Stimulated activated CD8-positive, alpha-beta memory T cell treated with anti-CD3 and anti-CD28 coated beads, Interleukin-15, amount 100 ng/mL, for 48 hours (primary cell): ENCODE data around the gene MAP1LC3B.
"Not testable (repeated sequence)": the region's sequence is repeated elsewhere in the genome, so short reads cannot be mapped to it uniquely, and the experiment has no call there.

ENCODE experiments used
- DNase-seq, 2 donors: peaks; one replicate each; pipeline ENCODE4 v3.0.0-alpha.2; 2020; ENCODE audit warnings: low read depth in 2 of 2

Gene MAP1LC3B

DNA sequence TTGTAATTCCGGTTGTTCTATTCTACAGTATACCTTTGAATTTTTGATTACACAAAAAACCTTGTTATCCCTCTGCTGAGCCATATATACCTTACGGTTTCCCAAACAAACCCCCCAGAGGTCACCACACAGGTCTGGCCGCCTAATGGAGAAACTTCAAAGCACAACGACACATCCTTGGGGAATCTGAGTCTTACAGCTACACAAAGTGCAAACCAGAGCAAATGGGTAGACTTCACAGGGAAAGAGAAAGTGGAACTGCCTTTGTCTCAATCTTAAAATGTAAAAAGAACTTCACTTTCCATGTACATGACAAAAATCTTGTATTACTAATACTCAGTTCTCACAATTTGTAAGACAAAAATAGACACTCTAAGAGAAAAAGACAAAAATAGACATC, 11.3 kb upstream of the MAP1LC3B start:
- no peak for DNase-seq

DNA sequence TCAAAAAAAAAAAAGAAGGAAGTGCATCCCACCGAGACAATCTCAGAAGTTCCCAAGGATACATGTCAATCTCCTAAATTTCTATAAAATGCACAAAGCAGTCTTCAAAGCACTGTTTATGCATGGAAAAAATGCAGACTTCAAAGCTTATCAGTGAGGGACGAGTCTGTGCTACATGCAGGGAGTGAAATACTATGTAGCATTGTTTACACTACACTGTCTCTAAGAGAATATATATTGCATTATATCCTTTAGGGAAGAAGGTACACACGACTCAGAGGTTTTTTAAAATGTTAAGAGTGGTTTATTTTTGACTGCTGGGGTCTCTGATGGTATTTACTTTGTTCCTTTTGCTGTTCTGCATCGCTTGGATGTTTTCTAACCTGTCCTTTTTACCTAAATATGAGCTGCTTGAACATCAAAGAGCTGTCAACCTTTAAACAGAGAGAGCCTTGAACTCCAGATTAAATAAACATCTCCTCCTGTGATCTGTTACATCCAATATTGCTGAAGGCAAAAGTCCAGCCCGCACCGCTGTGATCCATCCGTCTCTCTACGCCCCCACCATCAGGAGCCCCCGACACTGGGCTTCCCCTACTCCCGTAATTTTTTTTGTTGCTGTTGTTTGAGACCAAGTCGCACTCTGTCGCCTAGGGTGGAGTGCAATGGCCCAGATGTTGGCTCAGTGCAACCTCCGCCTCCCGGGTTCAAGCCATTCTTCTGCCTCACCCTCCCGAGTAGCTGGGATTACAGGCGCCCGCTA, 9.9 kb upstream of the MAP1LC3B start:
- DNase-seq, result no peak

DNA sequence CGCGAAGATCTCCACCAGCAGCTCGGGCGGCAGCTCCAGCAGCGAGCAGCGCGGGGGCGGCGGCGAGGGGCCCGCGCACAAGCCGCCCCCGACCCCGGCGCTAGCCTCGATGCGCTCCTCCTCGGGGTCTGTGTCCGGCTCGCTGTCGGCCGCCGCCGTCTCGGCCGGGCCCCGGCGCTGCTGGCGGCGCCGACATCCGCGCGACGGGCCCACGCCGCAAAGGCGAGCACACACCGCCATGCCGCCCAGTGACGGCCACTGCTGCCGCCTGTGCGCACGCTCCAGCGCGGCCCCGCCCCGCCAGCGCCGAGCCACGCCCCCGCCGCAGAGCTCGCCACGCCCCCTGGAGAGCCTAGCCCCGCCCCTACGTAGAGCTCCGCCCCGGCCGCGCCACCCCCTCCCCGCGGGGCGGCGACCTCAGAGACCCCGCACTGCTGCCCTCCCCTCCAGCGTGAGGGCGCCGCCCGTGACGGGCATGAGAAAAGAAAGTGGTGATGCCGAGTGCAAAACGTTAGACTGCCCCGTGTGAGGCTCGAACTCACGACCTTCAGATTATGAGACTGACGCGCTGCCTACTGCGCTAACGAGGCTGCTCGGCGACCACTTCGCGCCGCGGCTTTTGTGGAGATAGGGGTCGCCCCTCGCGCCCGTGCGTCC, 8.5 kb upstream of the MAP1LC3B start, which contains the start of gene FBXO31:
FBXO31 (minus strand) TSS at position 272 of the 657 bp plus-strand sequence; CDS start at position 240, 32 bp downstream.
- peak; percentile 81 to 83 for DNase-seq

DNA sequence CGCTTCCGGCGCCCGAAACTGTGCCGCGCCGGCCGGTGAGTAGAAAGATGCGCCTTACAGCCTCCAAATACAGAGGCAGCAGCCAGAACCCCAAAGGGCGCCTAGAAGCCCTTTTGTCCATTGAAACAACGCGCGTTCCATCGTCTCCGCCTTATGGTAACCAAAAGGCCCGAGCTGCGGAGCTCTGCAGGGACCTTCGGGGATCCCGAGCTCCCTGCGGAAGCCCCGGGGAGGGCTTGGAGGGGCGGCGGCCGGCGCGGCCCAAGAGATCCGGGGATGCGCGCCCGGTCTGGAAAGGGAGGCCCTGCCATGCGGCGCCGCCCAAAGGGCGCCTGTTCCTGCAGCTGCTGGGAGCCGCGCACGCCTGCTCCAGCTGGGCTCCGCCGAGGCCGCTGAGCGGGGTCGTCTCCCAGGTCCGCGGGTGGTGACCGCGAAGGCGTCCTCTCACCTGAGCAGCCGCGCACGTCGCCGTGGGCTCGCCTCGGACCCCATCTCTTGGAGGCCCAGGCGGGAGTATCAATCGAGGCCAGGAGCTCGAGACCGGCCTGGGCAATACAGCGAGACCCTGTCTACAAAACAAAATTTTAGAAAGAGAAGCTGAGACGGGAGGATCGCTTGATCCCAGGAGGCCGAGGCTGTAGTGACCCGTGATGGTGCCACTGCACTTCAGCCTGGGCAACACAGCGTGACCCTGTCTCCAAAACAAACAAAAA, 7.8 kb upstream of the MAP1LC3B start:
- peak; percentile 26 to 32 for DNase-seq

DNA sequence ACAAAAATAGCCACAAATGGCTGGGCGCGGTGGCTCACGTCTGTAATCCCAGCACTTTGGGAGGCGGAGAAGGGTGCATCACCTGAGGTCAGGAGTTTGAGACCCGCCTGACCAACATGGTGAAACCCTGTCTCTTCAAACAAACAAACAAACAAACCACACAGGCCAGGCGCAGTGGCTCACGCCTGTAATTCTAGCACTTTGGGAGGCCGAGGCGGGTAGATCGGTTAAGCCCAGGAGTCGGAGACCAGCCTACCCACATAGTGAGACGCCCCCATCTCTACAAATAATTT, 7.3 kb upstream of the MAP1LC3B start:
- not testable (repeated sequence) for DNase-seq

DNA sequence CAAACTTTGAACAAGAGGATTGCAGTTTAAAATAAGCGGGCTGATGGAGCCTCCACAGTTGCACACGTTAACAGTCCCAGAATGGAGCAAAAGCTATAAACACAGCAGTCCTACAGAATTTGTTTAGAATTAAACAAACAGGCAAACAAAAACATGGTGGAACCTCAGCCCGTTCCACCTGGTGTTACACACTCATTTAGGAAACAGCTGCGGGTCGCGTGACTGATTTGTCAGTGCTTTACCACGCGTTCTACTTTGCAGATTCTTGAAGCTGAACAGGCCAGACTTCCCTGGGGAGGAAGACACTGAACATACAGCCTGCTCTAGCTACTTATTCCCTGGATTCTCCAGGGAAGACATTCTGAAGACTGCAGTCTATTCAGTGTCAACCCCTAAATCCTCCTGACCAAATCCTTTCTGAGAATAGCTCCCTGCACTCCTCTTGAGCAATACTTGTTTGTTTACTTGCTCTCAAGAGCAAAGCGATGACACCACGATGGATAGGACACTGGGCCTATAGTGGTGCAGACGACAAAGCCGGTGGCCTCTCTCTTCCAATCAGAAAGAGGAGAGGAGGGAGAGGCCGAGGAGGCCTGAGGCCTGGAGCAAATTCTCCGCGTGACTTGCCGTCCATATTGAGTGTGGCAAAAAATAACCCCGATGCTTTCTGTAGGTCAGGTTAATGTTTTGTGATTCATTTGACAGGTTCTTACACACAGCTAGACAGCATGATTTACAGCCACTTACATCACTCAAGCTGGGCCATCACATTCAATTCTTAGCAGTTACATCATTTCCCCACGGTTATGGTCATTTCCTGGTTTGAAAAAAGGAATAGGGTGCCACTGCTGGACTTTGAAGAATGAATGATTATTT, 4.0 kb upstream of the MAP1LC3B start:
- DNase-seq, result peak; percentile 77 to 83

DNA sequence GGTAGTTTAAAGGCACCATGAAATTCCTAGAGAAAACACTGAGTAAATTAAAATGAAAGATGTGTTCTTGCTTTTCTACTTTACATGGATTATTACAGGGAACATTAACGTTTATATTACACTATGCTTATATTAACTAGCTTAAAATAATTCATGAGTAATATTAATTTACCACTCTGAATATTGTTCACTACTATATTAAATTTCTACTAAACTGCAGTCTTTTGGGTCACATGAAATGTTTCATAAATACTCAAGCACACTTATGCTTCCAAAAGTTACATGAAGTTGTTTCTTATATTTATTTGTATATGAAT, 3.4 kb upstream of the MAP1LC3B start:
- no peak for DNase-seq

DNA sequence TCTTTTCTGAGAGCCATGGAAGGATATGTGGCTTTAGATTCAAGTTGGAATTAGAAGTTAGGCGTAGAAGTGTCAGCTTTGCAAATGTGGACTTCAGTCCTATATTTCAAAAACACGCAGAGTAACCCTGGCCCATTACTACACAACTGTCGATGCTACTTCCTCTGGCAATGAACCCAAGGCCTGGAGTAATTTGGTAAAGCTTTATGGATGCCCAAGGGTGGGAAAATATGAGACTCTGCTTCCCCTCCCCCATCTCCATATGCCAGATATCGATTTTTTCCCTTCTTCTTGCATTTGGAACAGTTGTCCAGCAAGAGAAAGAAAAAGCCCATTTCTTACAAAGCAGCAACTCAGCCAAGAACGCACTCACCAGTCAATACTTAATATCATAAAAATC, 2.9 kb upstream of the MAP1LC3B start:
- DNase-seq, result no peak

DNA sequence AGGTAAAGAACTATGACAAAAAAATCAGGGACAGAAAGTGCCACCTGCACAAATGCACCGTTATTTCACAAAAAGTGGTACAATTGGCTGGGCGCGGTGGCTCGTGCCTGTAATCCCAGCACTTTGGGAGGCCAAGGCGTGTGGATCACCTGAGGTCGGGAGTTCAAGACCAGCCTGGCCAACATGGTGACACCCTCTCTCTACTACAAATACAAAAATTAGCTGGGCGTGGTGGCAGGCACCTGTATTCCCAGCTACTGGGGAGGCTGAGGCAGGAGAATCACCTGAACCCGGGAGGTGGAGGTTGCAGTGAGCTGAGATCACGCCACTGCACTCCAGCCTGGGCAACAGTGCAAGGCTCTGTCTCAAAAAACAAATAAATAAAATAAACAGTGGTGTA, 2.2 kb upstream of the MAP1LC3B start:
- not testable (repeated sequence) for DNase-seq

DNA sequence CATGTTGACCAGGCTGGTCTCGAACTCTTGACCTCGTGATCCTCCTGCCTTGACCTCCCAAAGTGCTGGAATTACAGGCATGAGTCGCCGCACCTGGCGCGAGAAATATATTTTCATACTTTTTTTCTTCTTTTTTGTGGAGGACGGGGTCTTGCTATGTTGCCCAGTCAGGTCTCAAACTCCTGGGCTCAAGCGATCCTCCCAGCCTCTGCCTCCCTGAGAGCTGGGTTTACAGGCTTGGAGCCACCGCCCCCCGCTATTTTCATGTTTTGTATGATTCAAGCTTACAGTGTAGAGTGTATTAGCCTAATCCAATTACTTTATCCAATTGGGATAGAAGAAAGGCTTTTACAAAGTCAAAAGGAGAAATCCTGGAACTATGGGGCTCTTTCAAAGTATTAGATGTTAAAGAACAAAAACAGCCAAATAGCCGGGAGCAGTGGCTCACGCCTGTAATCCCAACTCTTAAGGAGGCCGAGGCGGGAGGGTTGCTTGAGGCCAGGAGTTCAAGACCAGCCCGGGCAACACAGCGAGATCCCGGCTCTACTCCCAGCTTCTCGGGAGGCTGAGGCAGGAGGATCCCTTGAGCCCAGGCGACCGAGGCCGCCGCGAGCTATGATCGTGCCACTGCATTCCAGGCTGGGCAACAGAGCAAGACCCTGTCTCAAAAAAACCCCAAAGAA, 1.4 kb upstream of the MAP1LC3B start:
- DNase-seq, result no peak

DNA sequence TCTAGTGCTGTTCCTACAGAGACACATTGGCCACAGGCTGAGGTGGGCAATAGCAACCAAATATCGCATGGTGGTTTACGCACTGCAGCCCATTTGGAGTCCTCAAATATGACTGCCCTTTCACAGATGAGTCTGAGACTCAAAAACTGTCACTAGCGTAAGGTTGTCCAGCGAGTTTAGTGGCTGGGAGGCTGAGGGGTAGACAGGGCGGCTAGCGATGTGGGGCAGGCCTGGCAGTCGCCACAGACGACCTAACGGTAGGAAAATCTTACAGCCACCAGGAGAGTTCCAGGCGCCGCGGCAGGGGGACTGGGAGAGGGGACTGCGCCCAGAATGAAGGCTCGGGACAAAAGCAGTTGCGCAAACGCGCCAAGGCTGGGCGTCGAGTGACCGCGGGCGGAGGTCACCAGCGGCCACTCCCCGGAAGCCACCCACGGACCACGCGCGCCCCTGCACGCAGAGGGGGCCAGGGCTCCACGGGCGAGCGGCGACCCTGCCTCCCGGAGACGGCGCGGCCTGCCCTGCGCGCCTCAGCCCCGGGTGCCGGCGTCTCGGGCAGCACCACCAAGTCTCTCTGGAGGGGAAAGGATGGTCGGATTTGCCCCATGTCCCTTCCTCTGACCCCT, 699 bp upstream of the MAP1LC3B start:
- no peak for DNase-seq

DNA sequence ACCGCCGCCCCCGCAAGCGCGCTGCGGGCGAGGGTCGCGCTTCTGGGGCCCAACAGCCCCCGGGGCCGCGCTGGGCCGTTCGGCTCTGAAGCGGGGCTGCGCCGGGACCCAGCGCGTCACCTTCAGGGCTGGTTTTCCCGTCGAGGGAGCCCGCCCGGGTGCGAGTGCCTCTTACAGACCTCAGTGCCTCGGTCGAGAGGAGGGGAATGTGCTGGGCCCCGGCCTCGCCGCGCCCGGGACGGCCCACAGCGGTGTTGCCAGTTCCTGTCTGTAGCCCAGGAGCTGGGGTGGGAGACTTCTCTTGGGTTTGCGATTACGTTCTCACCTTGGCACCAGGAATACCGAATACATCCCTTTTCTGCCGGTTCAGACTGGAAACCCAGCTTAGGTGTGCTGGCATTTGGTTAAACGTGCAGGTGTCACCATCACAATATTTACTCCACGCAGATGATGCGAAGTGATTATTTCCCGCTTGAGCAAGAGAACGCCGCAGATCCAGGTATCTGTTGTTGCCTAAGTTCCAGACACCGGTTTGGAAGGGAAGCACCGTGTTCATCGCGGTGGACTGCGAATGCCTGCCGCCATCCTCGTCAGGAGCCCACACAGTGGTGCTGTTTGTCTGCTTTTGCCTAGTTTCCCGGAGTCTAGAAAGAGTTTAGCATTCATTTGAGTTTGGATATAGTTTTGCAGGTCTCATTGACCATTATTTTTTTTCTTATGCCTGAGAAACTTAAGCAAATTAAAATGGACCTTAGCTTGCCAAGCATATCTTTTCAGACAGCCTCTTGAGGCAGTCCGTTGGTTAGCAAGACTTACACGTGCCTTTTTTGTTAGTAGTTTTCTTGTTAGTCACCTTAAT, 914 bp downstream of the MAP1LC3B start:
- DNase-seq, result peak; percentile 25 to 35

DNA sequence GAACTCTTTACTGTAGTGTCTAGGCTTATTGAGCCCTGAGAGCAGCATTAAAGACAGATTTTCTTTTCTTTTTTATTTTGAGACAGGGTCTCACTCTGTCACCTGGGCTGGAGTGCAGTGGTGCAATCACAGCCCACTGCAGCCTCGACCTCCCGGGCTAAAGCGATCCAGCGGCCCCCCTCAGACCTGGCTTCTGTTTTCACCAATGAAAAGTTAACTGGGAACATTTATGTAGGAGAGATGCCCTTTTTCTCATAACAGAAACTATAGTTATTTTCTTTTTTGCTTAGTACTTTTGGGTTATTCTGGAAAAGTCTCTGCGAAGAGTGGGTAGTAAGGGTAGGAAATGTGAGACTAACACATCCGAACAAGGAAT, 1.5 kb downstream of the MAP1LC3B start:
- no peak for DNase-seq

DNA sequence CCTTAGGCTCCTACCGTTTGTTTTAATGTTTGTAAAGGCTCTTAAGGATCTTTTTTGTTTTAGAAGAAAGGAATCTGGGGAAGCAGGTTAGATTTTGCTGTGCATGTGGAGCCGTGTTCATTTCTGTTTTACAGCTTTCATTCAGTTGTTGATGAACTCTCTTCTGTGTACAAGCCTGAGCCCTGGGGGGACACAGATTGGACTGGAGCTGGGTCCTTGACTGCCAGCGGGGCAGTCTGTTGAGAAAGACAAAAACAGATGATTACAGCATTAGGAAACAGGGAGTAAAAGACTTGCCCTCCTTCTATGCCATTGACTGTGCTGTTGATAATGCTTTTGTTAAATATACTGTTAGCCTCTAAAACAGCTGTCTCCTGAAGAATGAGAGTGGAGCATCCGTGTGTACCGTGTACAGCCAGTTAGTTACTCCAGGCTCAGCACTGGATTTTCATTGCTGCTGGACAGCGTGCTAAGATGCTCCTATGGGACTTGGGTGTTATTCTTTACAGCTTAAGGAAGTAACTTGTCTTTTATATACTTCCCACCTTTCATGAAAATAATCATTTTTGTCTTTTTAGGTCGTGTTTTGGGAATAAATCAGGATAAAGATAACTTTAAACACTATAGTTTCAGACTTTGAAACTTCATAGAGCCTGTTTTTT, 3.2 kb downstream of the MAP1LC3B start:
- no peak for DNase-seq

DNA sequence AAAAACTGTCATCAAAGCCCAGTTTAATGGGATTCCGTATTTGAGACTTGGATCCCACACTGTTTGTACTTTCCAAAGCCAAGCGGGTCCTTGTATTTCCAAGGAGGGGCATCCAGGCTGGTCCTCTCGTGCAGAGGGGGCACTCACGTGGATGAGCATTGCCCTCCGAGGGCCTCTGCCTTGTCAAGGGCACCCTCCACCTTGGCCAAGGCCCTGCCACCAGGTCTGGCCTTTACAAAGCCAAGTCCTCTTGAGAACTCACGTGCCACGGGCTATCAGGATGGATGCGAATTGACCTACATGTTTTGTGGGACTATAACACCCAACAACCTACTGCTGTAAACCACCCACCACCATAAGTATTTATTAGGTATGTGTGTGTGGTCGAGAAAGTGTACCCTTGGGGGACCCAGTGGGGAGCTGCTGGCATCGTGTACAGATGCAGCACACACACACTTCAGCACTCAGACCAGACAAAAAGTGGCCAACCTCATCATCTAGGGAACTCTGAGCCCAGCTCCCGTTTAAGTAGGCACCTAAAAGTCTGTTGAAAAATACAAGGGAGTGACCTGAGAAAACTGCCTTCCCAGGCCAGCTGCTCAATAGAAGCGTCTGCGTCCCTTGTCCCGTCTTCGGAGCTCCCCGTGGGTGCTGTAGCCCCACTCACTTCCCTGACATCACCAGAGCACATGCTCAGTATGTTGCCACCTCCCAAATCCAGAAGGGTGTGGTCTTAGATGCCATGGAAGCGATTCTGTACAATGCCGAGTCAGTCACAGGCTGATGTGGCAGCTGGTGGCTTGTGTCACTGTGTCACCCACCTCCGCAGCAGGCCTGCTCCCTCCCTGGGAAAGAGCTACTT, 12.9 kb downstream of the MAP1LC3B start:
- DNase-seq, result no peak

DNA sequence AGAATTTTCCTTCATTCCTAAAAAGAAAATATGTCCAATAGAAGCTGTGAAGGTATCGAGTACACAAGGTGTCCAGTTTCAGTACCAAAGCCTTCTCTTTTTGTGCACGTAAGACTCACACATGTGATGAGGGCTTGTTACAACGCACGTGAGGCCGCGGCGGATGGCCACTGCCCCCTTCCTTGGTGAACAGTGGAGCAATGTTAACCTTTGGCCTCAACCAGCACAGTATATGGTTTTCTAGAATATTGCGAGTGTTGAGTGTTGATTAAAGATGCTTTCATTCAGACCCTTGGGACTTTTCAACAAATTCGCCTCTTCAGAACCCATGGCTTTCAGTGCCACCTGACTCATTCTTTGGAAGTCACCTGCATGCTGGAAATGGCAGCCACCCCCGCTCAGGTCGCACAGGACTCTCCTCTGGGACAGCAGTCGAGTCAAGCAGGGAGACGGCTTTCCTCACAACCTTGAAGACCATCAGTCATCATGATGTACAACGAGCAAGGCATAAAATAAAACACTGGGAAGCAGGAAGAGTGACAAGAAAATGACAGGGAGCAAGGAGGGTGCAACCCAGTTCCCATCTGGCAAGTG, 14.5 kb downstream of the MAP1LC3B start:
- no peak for DNase-seq

DNA sequence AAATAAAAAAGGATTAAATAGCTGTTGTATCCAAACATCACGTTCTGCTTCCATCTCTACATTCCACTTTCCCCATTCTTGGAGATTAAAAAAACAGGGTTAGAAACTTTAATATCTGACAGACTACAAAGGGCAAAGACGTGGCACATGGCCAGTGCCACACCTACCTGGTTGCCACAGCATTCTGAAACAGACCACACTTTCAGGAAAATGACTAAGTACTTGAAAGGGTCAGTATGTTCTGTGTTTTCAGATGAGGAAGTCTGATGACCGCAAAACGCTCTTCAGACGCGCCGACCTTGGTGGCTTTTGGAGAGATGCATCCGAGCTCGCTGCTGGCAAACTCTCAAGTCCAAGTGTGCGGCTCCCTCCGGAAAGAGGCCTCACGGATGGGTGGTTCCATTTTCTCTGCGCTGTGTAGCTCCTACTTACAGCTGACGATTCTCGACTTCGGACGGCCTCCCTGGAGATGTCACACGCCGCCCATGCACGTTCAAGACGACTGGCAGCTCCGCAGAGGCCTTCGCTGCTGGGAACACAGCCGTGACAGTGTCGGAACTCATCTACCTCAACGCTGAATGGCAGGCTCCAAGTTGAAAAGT, 15.5 kb downstream of the MAP1LC3B start:
- DNase-seq, result no peak

DNA sequence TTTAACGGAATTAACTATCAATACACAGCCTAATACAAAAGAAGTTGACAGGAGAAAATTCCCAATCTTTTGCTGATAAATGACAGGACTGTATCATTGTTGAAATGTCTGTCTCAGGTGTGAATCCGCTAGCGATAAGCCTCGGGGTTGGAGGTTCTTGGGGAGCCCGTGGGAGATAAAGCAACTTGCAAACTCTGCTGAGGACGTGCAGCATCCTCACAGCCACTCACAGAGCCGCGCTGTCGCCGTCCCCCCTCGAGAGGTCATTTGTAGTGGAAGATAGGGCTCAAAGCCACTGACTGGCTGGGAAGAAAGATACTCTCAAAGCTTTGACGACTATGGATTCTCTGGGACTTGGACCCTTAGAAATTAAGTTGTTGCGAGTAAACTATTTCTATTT, 17.0 kb downstream of the MAP1LC3B start:
- no peak for DNase-seq
